IPS-NIHi7 (cell line): ENCODE results near the gene USH1G.
"Not testable (repeated sequence)": the region's sequence is repeated elsewhere in the genome, so short reads cannot be mapped to it uniquely, and the experiment has no call there.

Source experiments
- DNase-seq: peaks from one replicate; pipeline ENCODE4 v3.0.0; 2012; ENCODE audit warnings: mixed read lengths; ENCODE audit errors: extremely low spot score

USH1G gene

GRCh38 chr17:74922694-74923537, at the start of gene USH1G:
USH1G (minus strand) TSS chr17:74923255; CDS start chr17:74923073, 182 bp downstream.
- DNase-seq: peak; percentile 77

- peak; percentile 89 for DNase-seq
Measured at GRCh38 chr17:74972107-74972972, 49.3 kb upstream of the USH1G start, which contains the start of gene HID1. HID1 (minus strand) TSS chr17:74972759; CDS start chr17:74972656, 103 bp downstream.

DNA sequence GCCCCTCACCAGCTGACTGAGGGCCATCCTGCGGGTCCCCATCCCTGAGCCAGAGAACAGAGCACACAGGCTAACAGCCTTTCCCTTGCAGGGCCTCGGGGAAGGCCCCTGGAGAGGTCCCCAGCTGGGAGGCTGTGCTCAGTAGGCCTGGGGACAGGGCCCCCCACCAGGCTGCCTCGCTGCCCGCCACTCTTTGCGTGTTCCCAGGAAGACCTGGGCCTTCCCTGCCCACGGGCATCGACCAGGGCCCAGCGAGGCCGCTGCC, 48.7 kb upstream of the USH1G start:
- DNase-seq: no peak

DNA sequence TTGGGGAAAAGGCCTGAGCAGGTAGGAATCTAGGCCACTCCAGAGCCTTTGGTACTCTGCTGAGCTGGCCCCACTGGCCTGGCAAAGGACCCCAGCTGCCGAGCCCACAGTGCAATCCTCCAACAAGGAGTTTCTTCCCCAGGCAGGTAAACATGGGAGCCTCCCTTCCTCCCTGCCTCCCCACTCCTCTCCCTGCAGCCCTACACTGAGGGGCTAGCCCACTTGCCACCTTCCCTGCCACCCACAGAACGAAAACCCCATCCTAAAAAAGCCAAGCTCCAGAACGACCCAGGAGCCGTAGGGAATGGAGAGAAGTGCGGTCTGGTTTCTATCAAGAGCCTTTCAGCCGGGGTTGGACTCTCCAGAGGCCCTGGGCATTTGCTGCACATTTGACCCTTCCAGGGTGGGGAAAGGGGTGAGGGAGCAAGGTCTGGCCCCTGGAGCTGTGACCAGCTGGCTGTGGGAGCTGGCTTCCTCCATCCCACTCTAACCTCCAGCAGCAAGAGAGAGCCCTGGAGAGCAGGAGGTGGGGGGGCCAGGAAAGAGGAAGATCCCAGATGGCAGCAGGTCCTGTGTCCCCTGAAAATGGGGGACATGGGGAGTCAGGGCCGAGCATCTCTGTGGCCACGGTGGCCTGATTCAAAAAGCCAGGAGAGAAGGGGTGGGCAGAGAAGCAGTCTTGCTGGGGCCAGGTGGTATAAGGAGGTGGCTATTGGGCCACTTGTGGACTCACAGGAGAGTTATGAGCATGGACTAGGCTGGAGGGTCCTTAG, 48.2 kb upstream of the USH1G start:
- no peak for DNase-seq

- no peak for DNase-seq
Measured at GRCh38 chr17:74970395-74970794, 47.3 kb upstream of the USH1G start.

GRCh38 chr17:74969501-74969900, 46.4 kb upstream of the USH1G start:
- not testable (repeated sequence) for DNase-seq

GRCh38 chr17:74968361-74968780, 45.3 kb upstream of the USH1G start:
- DNase-seq: no peak

DNA sequence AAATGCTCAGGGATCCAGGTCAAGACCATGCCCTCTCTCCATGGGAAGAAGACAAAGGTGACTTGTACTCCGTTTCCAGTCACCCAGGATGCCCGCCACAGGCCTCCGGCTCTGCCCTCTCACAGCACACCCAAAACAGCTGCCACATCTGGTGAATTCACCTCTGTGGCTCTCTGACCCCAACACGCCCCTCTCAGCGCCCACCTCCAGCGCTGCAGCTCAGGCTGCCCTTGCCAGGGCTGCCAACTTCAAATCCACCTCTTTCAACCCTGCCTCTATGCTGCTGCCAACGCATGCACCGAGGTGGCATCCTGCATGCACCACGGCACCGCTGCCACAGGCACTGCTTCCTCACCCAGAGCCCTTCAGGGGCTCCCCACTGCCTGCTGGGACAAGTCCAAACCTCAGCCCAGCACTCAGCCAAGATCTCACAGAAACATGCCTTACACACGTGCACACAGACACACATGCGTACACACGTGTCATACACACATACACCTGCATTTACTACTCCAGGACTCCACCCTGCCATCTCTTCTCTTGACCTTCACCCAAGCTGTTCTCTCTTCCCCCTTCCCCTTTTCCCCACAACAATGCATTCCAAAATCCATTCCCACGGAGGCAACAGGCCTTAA, 42.0 kb upstream of the USH1G start:
- DNase-seq: no peak

GRCh38 chr17:74964246-74964761, 41.2 kb upstream of the USH1G start:
- DNase-seq: no peak

GRCh38 chr17:74963656-74964055, 40.6 kb upstream of the USH1G start:
- DNase-seq: no peak

DNA sequence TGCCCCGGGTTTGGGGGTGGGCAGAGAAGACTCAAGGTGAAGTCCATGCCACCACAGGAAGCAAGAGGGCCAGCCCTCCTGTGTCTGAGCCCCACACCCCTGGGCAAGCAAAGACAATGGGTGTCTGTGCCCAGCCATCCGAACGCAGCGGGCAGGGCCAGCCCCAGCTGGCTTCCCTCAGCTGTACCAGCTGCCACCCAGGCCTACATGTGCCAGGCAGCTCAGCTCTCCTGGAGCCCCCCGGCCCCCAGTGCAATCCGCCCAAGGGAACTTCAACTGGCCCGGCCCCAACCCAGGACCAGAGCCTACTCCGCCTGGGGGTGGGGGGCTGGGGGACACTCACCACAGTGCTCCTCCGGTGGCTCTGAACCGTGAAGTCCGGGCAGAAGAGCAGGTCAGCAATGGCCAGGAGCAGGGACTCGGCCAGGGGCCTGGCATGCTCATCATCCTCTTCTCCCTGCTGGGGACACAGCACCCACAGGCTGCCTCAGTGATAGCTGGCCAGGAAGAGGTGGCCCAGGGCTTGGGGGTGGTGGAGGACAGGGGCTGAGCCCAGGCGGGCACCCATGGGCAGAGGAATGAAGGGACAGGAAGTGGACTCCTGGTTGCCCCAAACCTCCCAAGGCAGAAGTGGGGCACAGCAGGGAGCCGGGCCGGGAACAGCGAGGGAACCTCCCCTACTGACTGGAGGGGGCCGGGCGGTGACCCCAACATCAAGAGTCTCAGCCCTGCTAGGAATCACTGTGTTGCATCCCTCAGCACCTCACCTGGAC, 39.8 kb upstream of the USH1G start:
- DNase-seq: no peak

DNA sequence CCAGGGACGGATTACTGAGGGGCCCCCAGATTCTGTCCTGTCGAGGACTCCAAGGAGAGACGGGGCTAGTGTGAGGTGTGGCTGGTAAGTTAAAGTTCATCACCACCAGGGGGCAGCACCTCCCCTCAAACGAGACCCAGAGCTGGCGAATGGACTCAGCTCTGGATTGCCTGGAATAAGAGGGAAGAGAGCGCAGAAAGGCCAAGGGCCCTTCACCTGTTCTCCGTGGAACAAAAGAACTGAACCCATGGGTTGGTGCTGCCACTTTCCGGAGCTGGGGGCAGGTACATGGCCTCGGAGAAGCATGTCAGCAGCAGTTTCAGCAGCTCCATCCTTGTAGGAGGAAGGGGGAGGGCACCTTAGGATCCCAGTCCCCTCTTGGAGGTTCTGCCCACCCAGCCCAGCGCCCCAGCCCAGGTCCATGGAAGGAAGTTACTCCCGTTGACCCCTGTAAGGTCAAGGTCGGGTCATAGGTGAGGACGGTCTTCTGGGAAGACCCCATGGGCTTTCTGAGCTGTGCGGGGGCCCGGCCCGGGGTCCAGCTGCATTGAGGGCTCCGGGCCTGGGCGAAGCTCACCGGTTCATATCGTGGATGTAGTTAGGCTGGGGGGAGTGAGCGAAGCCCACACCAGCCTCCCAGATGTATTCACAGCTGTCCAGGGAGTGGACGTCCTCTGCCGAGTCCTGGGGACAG, 38.7 kb upstream of the USH1G start:
- DNase-seq: peak; percentile 92

DNA sequence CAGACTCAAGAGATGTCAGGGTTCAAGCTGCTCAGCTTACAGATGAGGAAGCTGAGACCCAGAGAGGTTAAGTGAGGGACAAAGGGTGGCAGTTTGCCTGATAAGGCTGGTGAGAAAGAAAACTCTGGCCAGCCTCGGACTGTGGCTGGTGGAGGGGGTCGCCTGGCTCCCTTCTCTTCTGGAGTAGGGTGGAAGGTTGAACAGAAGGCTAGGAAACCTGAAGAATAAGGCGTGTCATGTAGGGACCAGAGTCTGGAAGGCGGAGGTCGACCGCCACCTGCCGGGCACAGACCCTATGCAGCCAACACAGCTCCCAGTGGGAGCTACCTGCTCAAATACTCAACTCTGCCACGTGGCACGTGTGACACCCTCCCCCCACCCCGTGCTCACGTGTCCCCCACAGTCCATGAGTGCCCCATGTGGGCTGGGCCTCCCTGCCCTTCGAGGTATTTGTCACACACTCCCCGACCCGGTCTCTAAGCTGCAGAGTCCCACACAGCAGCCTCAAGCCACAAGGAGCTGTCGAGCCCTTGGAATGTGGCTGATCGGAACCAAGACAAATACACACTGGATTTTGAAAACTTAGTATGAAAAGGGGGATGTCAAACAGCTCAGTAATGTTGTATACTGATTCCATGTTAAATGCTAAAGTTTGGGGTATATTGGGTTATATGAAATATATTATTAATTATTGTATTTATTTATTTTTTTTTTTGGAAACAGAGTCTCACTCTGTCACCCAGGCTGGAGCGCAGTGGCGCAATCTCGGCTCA, 37.7 kb upstream of the USH1G start:
- peak; percentile 87 for DNase-seq

DNA sequence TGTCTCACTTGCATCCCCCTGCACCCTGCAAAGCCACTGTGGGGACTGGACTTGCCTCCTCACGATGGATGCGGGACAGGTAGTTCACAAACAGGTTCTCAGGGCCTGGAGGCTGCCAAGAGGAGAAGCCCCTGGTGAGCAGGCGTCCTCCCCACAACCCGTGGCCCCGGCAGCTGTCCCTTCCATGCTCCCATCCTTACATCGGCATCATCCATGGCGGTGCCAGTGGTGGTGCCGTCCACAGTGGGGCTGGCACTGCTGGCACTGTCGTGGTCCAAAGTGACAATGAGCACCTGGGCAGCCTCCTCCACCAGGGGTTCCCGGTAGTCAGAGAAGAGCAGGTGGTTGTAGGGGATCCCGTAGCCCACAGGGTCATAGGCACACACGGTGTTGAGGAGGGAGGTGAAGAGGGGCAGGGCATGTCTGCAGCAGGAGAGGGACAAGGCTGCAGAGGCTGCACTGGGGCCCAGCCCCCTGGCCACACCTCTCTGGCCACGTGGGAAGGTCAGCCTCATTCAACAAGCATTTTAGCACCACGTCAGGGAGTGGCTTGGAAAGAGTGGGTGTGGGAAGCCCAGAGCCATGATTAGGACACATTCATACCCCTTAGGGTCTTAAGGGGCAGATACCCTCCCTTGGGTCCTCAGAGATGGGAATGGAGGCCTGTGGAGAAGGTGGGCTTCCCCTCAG, 36.9 kb upstream of the USH1G start:
- no peak for DNase-seq

- peak; percentile 91 for DNase-seq
Measured at GRCh38 chr17:74957935-74958740, 35.1 kb upstream of the USH1G start.

DNA sequence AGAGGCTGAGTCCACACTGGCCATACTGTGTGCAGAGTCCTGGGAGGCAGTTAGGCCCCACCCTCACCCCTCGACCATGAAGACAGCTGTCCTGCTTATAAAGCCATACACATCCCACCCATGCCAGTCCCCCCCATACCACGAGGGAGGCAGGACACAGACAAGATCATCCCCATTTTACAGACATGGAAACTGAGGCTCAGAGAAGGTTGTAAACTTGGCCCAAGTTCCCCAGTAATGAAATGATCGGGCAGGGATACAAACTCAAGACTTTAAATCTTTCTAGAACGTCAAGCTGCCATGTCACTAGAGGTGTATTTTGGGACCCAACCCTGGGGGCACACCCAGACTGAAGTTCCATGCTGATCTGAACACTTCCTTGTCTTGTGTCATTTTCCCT, 33.0 kb upstream of the USH1G start:
- no peak for DNase-seq

- DNase-seq: no peak
Measured at GRCh38 chr17:74954665-74955421, 31.8 kb upstream of the USH1G start.
